Left cardiac atrium (tissue), 4 donors: Measurements from ENCODE around the gene CCDC144A. TPM values are rescaled to one million over a fixed set of nuclear protein-coding genes. Genes with fewer than 3 reads are reported as not detected.
"Not testable (repeated sequence)": the region's sequence is repeated elsewhere in the genome, so short reads cannot be mapped to it uniquely, and the experiment has no call there.

Source experiments
- ATAC-seq, 2 donors: fragments of 200-7000 bp; cut with Tn5 transposase; one replicate each; pipeline ENCODE4 v1.9.1; 2020; ENCODE audit warnings: mild to moderate bottlenecking in 2 of 2, moderate library complexity in 2 of 2
- DNase-seq: peaks from one replicate; pipeline ENCODE4 v3.0.0-alpha.2; 2020
- intact Hi-C, 2 donors: fragments of 100-400 bp; cut with DNase I; formaldehyde crosslinking; loops; one replicate each; pipeline versions ENCODE4 v1.14.1 to v1.15.1; 2022 to 2023
- total RNA-seq, 2 donors: library from RNA; stranded (reverse); fragmentation: NEBNext Ultra II Directional; extraction: Animal tissue kit (Norgen Biotek cat#: 25700); gene quantifications; one replicate each; pipeline ENCODE4 v1.2.1, GENCODE V29; 2021
- donor health status: DM: no; HTN: yes; CAD: no.
- donor health status: DM: no; HTN: yes; CAD: no; lungs with severe emphysema.
- donor health status: DM: yes; HTN: yes; CAD: no.
- donor health status: Dilated cardiomyopathy.

The CCDC144A gene
- total RNA-seq, 2 donors from 2014 or later, result 3.4 to 4.7 TPM

DNA sequence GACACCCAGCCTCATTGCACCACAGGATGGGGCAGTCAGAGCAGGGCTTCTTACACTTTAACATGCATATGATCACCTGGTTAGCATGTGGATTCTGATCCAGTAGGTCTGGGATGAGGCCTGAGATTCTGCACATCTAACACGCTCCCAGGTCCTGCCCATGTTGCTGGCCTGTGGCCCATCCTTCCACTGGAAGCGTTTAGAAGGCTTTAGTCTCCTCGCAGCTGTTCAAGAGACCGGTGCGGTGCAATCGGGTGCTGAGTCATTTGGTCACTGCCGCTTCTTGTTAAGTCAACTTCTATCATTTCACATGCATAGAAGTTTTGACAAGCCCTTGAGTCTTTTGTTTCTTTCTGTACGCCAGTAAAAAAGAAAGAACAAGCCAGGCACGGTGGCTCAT lies 117.6 kb downstream of the CCDC144A start:
- DNase-seq, intact Hi-C loops, ATAC-seq: not testable (repeated sequence)

DNA sequence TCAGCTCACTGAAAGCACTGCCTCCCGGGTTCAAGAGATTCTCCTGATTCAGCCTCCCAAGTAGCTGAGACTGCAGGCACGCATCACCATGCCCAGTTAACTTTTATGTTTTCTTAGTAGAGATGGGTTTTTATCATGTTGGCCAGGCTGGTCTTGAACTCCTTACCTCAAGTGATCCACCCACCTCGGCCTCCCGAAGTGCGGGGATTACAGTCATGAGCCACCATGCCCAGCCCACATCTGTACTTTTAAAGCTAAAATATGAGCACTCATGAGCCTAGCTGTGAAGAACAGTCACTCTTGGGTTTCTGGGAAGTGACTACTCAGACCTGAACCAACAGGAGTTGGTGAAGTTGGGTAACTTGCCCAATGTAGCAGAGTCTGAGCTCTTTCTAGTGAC lies 120.2 kb downstream of the CCDC144A start:
- ATAC-seq, DNase-seq, intact Hi-C loops: not testable (repeated sequence)

DNA sequence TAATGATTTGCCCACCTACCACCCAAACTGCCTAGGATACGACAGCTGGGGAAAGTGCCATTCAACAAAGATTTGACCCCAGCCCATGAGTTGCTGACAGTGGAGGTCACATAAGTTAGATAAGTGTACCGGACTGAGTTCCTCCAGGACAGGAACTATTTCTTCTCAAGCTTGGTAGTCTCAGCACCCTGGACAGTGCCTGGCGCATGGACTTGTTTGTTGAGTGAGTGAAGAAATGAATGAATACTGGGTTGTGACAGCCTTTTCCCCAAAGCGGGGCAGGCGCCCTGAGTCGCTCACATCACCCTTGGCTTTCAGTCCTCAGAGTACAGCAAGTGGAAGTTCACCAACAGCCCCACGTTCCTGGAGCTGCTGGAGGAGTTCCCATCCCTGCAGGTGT lies 122.1 kb downstream of the CCDC144A start:
- intact Hi-C loops, ATAC-seq, DNase-seq: not testable (repeated sequence)

DNA sequence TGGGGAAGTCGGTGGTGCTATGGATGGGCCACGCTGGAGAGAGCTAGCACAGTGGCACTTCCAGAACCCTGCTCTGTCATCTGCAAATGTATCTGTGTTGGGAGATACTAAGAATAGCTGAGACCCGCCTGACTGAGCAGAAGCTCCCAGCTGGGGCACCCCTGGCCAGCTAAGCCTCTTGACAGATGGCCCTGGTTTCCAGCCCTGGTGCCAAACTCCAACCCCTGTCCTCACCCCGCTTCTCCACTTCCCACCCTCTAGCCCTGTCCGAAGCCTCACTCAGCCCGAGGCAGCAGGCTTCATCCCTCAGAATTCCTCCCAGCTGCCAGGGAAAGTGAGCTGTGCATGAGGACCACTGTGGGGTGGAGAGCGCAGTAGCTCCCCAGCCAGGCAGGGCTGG lies 124.4 kb downstream of the CCDC144A start:
- no peak for ATAC-seq

DNA sequence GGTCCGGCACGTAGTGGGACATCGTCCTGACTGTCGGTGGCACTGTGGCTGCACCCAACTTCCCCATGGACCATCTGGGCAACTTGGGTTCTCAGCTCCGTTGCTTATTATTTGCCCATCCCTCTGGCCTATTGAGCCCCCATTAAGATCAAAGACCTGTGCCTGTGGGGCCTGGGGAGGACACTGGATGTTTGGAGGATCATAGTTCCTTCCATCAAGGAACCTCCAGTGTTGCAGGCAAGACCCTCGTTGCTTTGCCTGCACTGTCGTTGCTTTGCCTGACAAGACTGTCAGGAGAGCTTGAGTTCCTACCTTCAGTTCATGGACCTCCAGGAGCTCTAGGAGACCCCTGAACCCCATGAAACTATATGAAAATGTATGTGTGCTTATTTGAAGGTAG lies 127.2 kb downstream of the CCDC144A start:
- intact Hi-C loops, result no loop called here
- ATAC-seq (no peak), DNase-seq (no peak)

More for the DNA sequence above, 124.4 kb downstream of the CCDC144A start:
- DNase-seq, result no peak
- intact Hi-C loops, result no loop called here

DNA sequence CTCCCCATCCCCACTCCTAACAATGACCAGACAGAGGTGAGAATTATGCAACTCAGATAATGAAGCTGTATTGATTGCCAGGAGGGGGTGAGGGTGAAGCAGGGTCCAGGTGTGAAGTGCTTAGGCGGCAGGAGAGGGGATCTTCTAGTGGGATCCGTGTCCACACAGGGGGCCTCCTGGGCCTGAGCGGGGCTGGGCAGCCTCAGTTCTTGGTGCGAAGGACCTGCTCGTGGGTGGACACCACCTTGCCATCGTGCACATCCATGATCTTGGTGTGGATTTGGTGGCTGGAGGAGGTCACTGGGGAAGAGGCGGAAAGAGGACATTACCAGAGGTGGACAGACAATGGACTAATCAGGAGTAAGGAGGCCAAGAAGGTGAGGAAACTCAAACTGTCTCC lies 127.9 kb downstream of the CCDC144A start:
- DNase-seq, ATAC-seq, intact Hi-C loops: not testable (repeated sequence)

DNA sequence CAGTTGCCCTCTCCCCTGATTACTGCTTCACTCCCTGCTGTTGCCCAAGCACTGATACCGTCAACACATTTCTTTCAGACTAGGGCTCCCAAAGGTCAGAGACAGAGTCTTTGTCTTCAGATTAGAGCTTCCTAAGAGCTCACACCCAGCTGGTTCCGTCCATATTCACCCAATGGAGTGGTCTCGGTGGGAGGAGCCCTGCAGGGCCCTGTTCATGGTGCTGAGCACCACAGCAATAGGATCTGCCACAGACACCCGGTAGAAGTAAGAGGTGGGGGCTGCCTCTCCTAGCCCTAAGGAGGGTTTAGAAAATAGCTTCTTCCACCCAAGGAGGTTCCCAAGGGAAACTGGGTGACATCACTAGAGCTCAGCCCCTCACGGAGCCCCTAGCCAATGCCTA lies 128.3 kb downstream of the CCDC144A start:
- ATAC-seq (no peak), DNase-seq (no peak)
- intact Hi-C loops, result no loop called here

DNA sequence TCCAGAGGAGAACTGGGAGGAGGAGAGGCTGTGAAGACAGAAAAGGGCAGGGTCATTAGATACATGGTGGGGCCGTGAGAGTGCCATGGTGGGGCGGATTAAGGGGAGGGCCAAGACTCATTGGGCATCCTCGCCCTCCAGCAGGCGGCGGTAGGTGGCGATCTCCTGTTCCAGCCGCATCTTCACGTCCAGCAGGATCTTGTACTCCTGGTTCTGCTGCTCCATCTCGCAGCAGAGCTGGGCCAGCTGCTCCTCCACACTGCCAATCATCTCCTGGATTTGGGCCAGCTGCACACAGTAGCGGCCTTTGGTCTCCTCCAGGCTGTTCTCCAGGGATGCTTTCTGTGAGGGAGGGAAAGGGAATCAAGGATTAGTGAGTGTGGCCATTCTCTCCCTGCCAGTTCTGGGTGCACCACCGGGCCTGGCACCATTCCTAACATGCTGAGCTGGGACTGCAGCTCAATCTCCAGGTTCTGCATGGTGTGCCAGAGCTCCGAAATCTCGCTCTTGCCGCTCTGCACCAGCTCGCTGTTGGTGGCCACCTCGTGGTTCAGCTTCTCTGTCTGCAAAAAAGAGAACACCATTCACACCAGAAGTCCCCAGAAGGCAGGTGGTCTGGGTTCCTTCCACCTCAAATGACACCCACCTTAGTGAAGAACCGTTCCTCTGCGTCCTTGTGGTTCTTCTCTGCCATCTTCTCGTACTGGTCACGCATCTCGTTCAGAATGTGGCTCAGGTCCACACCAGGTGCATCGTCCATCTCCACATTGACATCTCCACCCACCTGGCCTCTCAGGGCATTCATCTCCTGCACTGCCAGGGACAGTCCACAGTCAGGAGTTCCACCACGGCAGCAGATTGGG lies 129.0 kb downstream of the CCDC144A start:
- ATAC-seq, result no peak
- DNase-seq, result no peak

DNA sequence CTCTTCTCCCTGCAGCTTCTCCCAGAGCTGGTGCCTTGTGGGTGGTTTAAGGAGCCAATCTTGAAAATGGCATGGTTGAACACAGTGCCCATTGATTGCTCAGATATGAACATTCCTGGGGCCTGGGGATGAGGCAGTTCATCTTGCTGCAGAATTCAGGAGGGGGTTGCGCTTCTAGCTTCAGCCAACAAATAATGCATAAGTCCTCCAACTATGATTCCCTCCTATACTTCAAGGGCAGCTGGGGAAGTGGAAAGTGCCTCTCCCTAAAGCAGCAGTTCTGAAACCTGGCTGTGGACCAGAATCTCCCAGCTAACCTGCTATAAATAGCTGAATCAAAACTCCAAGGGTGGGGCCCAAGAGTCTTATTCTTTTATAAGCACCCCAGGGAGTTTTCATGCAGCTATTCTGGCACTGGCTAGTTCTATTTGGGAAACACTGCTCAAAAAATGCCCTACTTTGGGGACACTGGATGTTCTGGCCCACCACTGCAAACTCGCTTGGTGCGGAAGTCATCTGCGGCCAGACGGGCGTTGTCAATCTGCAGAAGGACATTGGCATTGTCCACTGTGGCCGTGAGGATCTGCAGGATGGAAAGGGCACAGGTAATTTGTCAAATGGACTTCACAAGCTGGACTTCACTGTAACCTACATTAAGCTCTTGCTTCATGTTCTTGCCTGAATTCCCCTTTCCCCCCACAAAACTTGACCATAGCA lies 130.3 kb downstream of the CCDC144A start:
- DNase-seq (peak; percentile 58), ATAC-seq (peak; percentile 47 to 72)
- intact Hi-C loops, result no loop called here

More for the DNA sequence above, 129.0 kb downstream of the CCDC144A start:
- intact Hi-C loops, result no loop called here

DNA sequence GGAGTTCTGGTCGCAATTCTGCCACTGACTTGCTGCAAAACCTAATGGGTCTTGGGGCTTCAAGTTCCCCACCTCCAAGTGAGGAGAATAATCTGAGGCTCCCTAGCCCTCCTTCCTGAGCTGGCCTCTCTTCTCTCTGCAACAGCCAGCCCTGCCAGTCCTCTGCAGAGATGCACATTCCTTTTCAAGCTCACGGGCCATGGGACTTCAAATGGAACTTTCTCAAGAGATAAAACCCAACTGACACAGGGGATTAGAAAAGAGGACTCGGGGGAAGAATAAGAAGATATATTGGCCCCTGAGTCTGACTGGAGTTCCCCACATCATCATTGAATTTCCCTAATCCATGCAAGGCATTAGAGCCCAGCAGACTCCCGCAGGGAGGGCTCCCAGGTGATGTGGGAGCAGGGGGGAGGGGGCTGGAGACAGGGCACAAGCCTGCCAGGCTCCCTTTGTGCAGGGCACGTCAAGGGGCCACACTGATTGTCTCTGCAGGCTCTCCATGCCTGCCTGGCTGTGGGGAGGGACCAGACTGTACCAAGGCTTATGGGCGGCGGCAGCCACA lies 131.0 kb downstream of the CCDC144A start:
- ATAC-seq, result no peak
- intact Hi-C loops, result no loop called here

DNA sequence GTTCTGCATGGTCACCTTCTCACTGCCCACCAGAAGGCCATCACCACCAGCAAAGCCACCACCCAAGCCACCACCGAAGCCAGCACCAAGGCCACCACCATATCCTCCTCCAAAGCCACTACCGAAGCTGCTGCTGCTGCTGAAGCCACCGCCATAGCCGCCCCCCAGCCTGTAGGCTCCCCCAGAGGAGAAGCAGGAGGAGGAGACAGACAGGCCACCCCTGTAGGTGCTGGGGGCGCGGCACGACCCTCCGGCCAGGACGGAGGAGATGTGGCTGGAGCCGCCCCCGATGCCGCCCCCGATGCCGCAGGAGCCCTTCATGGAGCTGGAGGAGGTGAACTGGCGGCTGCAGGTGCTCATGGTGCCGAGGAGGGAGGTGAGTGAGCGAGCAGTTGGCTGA lies 132.1 kb downstream of the CCDC144A start:
- DNase-seq, intact Hi-C loops, ATAC-seq: not testable (repeated sequence)

More for the DNA sequence above, 131.0 kb downstream of the CCDC144A start:
- DNase-seq, result no peak

DNA sequence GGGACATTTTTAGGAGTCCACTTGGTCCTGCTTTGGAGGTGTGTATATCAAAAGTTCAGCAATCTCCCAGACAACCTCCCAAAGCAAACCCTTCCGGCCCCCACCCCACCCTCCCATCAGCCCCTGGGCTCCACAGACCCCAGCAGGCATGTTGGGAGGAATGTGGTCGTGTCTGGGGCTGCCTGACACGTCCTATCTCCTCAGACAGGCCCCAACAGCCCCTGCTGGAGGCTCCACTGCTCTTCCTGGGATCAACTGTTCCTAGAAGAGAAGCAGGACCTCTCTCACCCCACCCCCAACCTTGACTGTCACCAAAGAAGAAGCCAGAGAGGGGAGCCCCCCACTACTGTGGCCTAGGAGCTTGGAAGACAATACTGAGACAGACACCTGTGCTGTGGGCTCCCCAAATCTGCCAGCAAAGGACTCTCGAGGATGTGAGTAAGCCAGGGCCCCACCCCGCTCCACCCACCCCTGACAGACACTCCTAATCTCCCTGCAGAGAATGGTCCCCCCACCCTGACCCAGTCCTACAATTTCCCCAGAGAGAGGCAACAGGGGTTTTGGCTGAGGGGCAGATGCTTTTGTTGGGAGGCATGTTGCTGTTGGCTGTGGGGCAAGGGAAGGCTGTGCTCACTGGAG lies 133.8 kb downstream of the CCDC144A start:
- DNase-seq, intact Hi-C loops, ATAC-seq: not testable (repeated sequence)

Other genes starting within 250 kb of the CCDC144A start
- gene LRRC75A, start 198.0 kb upstream of the CCDC144A start, total RNA-seq, result under 1 TPM; 0.60 to 0.91 TPM
- gene ZNF287, start 121.0 kb upstream of the CCDC144A start, total RNA-seq, result 10 to 100 TPM in 1 of 2 donors, 1 to 10 TPM in 1; 6.7 to 12.0 TPM
- 1 to 10 TPM; 1.3 to 2.7 TPM for gene ZNF624, start 36.4 kb upstream of the CCDC144A start, total RNA-seq